ENCODE results near the gene SLC27A2.

- TF ChIP-seq EZH2 (IDR thresholded peaks at IDR 0.05; ENCODE audit: borderline replicate concordance, low read length) (no peak), CTCF (conservative IDR thresholded peaks at IDR 0.05 in 1 of 2, IDR thresholded peaks at IDR 0.05 in 1 of 2; ENCODE audit: extremely low read depth in 1 of 2, insufficient read depth in 1 of 2, low read depth in 1 of 2, low read length in 2 of 2) (no peak)
These were observed 53.8 kb downstream of the SLC27A2 start for GRCh38 chr15:50235794-50236193.
